Tibial nerve (tissue), 4 donors: ENCODE measurements around the gene TNFRSF25.

Experiments used
- EP300 ChIP-seq, 2 donors: sonication (generic); formaldehyde crosslinking; IDR thresholded peaks; one replicate each; pipeline ENCODE4 v1.6.1; 2017; ENCODE audit warnings: antibody characterized with exemption in 2 of 2, mild to moderate bottlenecking in 1 of 2
- POLR2A ChIP-seq, 2 donors: fragments of 450-650 bp; IDR thresholded peaks; one replicate each; pipeline ENCODE4 v1.6.1; 2017; ENCODE audit warnings: antibody characterized with exemption in 2 of 2, mild to moderate bottlenecking in 2 of 2, moderate library complexity in 2 of 2
- TF ChIP-seq, protein P1 (sequence below), 5 experiments: fragments of 200-600 bp in 3 of 5; fragments of 450-650 bp in 2 of 5; sonication (generic) in 3 of 5; IDR thresholded peaks; one replicate each; pipeline ENCODE4 v1.5.1; 2016 to 2019; ENCODE audit warnings: antibody characterized with exemption in 5 of 5, mild to moderate bottlenecking in 3 of 5, moderate library complexity in 2 of 5

DNA sequence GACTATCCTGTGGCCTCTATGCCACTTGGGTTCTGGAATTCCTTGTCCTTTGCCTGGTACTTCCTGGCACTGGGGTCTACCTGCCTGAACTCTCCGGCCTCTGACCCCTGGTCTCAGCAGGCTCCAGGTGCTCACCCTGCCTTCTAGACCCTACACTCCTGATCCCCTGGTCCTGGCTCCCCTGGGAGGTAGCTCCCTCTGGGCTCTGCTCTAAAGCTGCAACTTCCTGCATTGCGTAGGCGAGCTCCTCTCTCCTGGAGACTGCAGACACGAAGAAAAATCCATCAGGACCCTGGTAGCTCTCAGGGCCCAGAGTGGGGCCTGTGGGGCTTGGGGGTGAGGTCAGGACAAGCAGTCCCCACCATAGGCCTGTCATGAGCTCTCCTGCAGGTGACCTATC, 33.3 kb upstream of the TNFRSF25 start:
- TF ChIP-seq, protein P1, sequence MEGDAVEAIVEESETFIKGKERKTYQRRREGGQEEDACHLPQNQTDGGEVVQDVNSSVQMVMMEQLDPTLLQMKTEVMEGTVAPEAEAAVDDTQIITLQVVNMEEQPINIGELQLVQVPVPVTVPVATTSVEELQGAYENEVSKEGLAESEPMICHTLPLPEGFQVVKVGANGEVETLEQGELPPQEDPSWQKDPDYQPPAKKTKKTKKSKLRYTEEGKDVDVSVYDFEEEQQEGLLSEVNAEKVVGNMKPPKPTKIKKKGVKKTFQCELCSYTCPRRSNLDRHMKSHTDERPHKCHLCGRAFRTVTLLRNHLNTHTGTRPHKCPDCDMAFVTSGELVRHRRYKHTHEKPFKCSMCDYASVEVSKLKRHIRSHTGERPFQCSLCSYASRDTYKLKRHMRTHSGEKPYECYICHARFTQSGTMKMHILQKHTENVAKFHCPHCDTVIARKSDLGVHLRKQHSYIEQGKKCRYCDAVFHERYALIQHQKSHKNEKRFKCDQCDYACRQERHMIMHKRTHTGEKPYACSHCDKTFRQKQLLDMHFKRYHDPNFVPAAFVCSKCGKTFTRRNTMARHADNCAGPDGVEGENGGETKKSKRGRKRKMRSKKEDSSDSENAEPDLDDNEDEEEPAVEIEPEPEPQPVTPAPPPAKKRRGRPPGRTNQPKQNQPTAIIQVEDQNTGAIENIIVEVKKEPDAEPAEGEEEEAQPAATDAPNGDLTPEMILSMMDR (IDR thresholded peaks at IDR 0.05): no peak
- TF ChIP-seq POLR2A (IDR thresholded peaks at IDR 0.05) (no peak), EP300 (IDR thresholded peaks at IDR 0.05) (no peak)
